IPS-18c (cell line): ENCODE measurements around the gene EXOSC10.
"Not testable (repeated sequence)": the region's sequence is repeated elsewhere in the genome, so short reads cannot be mapped to it uniquely, and the experiment has no call there.

Experiments
- H3K4me3 ChIP-seq: 2 replicates; pipeline ENCODE4 v1.7.0; 2013; ENCODE audit warnings: low read depth, mild to moderate bottlenecking, low read length, moderate library complexity; ENCODE audit not compliant: insufficient read depth
- H3K9me3 ChIP-seq: one replicate; pipeline ENCODE4 v1.6.1; 2013; ENCODE audit warnings: mild to moderate bottlenecking, low read length, moderate library complexity; ENCODE audit not compliant: control insufficient read depth, insufficient read depth

EXOSC10 gene

DNA sequence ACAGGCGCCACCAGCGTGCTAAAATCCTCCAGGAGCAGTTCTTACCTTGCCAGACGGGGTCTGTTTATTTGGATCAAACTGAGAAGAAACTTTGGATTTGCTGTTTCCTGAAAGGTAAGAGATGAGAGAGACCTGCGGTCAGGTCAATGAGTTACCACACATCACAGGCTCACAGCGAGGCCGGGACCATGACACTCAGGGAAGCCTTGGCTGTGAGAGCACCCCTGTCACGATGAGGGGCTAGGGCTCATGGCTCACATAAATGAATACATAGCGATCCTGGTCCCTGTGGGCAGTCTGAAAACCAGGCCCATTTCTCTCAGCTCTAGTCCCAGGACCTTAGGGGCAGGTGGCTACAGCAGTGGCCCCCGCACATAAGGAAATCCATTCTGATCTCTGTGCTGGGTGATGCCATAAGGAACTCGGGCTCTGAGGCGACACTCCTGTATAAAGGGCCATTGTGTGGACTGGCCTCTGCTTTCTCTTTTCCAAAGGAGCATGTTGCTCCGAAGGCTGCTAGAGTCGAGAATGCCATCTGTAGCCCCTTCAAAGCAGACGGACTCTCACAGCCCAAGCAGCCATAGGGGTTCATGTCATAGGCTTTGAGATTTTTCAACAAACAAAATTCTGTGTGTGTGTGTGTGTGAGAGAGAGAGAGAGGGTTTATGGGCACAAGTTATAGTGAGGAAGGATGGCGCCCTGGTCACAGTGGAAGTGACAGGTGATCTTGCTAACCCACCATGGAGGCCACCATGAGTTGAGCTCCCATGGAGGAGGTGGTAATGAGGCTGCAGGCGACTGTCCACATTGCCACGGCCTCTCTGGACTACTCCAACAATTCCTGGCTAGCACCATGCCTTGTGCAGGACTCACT is 30.8 kb downstream of the EXOSC10 start:
- H3K4me3 ChIP-seq, result no peak overlapping the region
- H3K9me3 ChIP-seq, result no peaks in the 10 kb centered on the region

DNA sequence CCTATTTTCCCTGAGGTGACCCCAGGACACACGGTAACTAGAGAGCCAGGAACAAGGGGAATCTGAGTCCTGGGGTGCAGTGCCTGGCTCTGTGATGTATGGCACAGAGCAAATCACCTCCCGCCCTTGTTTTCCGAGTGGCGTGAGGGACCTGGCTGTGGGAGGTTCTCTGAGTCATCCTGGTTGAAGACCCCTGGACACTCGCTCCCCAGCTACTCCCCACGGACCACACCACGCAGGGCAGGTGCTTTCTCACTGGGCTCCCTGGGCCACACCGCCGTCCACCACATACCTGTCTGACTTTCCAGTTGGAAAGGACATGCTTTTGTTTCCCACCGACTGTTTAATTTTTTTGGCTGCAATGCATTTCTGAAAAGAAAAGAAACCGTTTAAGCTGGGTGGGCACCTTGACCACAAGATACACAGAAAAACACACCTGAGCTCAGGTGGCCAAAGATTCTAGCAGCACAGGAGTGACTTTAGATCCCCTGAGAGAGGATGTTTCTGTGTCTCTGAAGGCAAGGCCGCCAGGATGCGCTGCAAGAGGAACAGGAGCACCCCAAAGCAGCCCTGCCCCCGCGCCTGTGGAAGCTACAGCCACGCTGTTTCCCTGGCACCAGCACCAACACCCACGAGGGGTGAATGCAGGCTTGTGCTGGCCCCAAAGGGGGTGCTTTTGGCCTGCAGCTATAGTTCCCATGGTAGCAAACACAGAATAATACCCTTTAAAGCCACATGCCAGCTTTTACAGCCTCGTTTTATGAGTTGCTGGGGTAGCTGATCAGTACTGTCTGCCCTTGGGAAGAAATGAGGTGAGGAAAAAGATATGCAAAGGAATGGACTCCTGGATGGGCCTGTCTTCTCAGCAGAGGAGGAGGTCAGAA is 31.7 kb downstream of the EXOSC10 start:
- H3K4me3 ChIP-seq, result no peak overlapping the region

DNA sequence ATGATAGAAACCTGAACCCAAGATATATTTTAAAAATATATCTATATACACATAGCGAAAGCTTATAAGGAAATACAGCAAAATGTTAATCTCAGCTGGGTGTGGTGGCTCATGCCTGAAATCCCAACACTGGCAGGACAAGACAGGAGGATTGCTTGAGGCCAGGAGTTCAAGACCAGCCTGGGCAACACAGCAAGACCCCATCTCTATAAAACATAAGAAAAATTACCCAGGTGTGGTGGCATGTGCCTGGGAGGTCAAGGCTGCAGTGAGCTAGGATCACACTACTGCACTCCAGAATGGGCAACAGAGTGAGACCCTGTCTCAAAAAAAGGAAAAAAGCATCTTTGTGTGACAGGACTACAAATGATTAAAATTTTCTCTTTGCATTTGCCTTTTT is 33.9 kb downstream of the EXOSC10 start:
- Histone ChIP-seq H3K4me3 (no peak overlapping the region), H3K9me3 (no peaks in the 10 kb centered on the region)

More for the DNA sequence above, 31.7 kb downstream of the EXOSC10 start:
- H3K9me3 ChIP-seq, result no peaks in the 10 kb centered on the region

DNA sequence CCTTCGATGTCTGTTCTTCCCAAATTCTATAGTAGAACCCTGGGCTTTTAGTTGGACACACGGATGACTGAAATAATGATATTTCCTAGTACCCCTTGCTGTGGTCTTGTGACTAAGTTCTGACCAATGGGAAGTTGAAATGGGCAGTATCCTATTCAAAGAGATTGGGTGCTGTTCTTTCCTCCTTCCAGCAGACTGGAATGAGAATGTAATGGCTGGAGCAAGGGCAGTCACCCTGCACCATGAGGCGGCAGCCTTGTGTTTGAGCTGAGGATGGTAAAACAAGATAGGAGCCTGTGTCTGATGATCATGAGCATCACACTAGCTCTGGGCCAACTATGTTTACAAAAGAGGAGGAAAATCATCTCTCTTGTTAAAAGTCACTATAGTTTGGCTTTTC is 34.7 kb downstream of the EXOSC10 start:
- Histone ChIP-seq H3K9me3 (no peaks in the 10 kb centered on the region), H3K4me3 (no peak overlapping the region)

DNA sequence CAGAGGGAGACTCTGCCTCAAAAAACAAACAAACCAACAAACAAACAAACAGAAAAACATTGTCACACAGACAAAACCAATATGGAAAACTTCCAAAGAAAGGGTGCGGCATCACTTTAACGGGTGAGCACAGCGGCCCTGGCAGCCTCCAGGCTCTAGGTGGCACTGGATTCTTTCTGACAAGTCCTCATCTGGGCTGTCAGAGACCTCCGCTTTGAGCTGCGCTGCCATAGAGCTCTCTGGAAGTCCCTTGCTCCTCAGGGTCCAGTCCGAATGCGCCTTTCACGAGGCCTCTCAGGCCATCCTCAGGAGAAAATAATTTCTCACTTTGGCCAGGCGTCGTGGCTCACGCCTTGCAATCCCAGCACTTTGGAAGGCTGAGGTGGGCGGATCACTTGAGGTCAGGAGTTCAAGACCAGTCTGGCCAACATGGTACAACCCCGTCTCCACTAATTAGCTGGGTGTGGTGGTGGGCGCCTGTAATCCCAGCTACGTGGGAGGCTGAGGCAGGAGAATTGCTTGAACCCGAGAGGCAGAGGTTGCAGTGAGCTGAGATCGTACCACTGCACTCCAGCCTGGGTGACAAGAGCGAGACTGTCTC is 35.6 kb downstream of the EXOSC10 start:
- H3K4me3 ChIP-seq, H3K9me3 ChIP-seq: not testable (repeated sequence)

DNA sequence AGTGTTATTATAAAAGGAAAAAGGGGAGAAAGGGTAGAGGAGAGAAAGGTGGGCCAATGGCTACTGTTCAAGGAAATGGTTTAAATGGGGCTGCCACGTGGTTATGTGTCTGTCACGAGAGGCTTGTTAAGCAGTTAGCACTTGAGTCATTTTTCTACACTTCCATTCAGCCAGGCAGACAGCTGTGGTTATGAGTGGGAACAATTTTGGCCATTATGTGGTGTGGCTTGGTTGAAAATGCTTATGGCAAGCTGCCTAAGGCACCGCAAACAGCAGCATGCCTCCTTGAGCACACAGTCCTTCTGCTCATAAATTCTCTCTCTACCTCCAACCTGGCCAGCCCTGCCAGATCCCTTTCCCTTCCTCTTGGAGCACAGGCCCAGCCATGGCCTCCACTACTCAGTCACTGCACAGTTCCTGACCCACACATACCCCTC is 36.7 kb downstream of the EXOSC10 start:
- Histone ChIP-seq H3K4me3 (no peak overlapping the region), H3K9me3 (peaks cover 3% of the 10 kb centered on the region)

DNA sequence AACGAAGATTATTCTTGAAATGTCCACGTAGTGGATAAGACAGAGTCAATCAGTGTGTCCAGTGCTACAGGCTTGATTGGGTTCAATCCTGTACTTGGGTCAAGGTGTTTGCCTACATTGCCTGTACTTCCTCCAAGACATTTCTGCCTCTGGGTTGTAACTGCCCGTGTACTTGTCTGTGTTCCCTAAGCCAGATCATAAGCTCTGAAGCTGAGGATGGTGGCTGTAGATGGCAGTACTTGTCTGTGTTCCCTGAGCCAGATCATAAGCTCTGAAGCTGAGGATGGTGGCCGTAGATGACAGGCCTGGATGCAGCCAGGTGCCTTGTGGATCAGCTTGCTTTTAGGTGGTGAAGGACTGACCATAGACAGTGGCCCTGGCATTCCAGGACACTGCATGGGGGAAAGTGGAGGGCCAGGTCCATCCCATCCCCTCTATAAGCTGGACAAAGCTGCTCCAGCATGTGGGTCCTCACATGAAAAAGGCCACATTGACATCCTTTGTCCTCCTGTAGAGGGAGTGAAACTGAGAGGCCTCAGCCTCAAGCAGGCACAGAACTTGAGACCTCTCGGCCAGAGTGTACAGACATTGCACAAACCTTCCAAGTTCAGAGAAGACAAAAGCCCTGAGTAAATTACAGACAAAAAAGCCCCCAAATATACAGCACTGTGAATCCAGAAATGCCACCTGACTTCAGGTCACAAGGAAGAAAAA is 37.9 kb downstream of the EXOSC10 start:
- Histone ChIP-seq H3K4me3 (no peak overlapping the region), H3K9me3 (peaks cover 3% of the 10 kb centered on the region)

DNA sequence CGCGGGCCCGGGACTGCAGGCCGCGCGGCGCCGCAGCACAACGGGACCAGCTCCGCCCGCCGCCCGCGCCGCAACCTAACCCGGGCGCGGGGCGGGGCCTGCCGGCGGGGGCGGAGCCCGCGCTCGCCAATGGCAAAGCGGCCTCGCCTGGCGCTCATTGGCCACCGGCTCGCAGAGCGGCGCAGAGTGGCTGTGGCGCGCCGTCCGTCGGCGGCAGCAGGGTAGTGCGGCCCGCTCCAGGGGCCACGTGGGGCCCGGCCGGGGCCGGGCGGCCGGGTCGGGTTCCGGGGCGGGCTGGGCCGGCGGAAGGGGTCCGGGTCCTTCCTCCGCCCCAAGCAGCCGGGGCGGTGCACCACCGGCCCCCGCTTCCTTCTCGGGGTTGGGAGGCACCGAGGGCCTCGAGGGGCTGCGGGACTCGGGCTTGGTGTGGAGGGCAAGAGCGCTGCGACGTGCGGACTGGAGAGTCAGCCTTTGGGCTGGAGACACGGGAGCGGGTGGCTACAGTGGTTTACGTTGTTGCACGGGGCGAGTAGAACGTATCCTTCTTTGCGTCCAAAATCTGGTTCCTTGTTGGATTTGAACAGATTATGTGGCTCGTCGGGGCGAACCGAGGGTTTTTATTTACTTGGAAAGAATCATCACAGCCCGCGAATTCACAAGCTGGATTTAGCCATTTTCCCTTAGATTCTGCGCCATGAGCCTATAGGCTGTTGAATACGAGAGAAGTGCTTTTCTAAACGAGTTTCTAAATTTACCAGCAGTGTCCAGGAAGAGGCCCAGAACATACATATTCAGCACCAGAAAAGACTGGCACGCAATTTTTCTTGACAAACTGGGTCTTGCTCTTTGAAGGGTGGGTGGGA is 39.5 kb downstream of the EXOSC10 start, which contains the start of gene SRM:
Gene SRM (minus strand): TSS at position 51 of the 863 bp plus-strand sequence. CDS start 75 bp downstream, outside the sequence.
- H3K9me3 ChIP-seq, result peaks cover 3% of the 10 kb centered on the region
- peak within 1 kb of the TSS; percentile 85 for H3K4me3 ChIP-seq

DNA sequence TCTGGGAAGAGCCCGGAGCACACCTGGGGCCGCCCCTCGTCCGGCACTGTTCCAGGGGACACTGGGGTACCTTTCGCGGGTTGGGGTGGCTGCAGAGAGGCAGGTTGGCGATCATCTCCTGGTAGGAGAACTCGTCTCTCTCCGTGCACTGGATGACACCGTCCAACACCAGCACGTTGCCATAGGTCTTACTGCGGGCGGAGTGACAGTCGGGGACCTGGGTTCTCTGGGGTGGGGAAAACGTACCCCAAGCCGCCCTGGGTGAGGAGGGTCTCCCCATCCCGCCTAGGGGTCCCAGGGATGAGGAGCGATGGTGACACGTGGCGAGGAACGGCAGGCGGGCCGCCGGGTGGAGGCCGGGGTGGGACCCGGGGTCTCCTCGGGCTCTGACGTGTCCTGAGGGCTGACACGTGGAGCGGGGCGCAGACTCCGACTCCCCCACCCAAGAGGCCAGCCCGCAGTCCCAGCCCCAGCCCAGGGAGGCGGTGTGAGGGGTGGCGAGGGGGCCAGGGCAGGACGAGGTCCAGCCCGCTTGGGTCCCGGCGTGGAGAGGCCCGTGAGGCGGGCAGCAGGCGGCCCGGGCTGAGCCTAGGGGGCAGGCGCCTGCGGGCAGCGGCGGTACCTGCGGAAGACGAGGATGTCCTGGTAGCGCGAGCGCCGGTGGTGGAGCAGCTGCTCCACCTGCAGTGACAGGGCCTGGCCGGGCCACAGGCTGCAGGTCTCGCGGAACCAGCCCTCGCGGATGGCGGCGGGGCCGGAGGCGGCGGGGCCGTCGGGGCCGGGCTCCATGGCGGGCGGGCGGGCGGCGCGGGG is 40.3 kb downstream of the EXOSC10 start:
- H3K9me3 ChIP-seq, result peaks cover 3% of the 10 kb centered on the region
- H3K4me3 ChIP-seq, result peak overlapping the region; percentile 81

DNA sequence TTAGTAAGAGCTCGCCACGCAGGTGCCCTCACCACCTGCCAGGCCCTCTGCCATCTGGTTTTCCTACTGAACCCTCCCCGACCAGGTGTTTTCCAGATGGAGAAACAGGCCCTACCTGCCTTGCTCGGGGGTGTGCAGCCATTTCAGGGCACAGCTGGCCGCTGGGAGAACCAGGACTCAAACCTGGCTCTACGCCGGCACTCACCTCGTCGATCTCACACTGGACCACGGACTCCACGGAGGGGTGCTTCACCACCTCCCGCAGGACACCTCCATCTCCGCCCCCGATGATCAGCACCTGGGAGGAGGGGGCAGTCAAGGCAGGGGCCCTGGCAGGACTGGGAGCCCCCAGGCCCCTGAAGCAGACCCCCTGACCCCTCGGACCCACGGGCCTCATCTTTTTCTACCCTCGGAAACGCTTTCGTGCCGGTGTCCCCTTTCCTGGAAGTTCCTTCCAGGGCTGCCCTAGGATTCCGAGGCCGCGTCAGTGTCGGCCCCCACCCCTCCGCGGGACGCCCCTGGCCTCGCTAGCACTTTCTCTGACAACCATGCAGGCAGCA is 41.0 kb downstream of the EXOSC10 start:
- Histone ChIP-seq H3K9me3 (peaks cover 3% of the 10 kb centered on the region), H3K4me3 (peak overlapping the region; percentile 81)

DNA sequence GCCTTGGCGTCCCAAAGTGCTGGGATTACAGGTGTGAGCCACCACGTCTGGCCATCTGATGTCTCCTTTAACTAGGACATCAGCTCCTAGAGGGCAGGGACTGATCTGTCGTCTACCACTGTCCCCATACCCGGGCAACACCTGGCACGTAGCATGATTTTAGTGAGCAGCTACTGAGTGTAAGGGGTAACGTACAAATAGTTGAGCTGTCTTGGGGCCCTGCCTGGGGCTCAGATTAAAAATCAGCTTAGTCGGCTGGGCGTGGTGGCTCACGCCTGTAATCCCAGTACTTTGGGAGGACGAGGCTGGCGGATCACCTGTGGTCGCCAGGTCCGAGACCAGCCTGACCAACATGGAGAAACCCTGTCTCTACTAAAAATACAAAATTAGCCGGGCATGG is 41.6 kb downstream of the EXOSC10 start:
- H3K4me3 ChIP-seq, result no peak overlapping the region
- peaks cover 3% of the 10 kb centered on the region for H3K9me3 ChIP-seq

DNA sequence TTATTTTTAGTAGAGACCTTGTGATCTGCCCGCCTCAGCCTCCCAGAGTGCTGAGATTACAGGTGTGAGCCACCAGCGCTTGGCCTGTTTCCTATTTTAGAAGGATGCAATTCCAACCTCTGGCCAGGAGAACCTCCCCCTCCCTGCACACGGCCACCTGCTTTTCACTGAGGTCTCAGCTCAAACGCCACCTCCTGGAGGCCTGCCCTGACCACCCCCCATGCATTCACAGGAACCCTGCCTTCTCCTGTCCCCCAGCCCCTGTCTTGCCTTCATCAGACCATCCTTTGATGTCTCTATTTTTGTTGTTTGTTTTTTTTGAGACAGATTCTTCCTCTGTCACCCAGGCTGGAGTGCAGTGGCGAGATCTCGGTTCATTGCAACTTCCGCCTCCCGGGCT is 42.2 kb downstream of the EXOSC10 start:
- H3K9me3 ChIP-seq, result peaks cover 3% of the 10 kb centered on the region
- H3K4me3 ChIP-seq, result no peak overlapping the region

DNA sequence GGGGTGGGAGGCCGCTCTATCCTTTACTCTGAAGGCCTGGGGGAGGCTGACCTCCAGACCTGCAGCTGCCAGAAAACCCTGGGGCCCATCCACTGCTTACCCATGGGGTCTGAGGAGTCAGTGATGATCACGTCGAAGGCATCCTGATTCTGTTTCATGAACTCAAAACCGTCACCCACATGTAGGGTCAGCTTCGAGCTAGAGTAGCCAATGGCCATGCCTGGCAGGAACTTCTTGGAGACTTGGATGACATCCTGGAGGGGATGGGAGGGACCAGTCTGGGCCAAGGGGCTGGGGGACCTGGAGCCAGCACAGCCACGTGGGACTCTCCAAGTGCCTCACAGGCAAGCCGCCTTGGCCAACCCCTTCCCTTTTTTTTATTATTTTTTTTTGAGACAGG is 43.2 kb downstream of the EXOSC10 start:
- peaks cover 3% of the 10 kb centered on the region for H3K9me3 ChIP-seq
- no peak overlapping the region for H3K4me3 ChIP-seq

DNA sequence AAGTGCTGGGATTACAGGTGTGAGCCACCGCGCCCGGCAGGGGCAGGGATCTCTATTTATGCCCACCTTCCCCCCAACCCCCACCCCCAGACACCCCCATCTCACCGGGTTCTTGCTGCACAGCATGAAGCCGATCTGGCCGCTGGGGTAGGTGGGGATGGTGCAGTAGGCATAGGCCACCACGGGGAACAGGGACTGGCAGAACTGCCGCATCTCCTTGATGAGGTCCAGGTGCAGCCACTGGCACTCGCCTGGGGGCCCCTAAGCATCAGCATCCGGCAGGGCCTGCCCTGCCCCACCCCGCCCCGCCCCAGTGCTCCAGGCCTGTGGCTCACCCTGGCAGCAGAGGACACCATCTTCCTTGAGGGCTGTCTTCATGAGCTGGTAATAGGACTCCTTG is 44.0 kb downstream of the EXOSC10 start:
- no peak overlapping the region for H3K4me3 ChIP-seq
- H3K9me3 ChIP-seq, result peaks cover 3% of the 10 kb centered on the region

DNA sequence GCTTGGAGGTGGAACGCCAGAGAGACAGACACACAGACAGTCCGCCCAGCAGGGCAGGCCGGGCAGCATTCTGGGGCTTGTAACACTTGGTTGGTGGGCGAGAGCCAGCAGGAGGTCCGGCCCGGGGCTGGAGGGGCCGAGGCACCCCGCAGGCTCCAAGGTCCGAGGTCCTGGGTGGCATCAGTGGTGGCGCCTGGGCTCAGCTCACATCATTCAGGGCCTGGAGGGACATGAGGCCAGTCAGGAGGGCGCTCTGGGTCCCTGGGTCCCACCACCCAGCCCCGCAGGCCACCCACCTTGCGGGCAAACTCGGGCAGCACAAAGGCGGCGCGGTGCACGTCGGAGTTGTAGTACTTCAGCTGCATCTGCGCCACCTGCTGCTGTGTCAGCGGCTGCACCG is 45.0 kb downstream of the EXOSC10 start:
- Histone ChIP-seq H3K4me3 (no peak overlapping the region), H3K9me3 (peaks cover 2% of the 10 kb centered on the region)
